Measurements from ENCODE around the gene REV1.
A peak's percentile ranks its signal among the peaks of the same experiment; 100 is the strongest.

Gene REV1

GRCh38 chr2:99495115-99495860 is 5.5 kb upstream of the REV1 start:
- no peak overlapping the region for H3K4me3 Mint-ChIP-seq
- peaks cover 2% of the 10 kb centered on the region for H3K4me1 Mint-ChIP-seq
- no peak for ATAC-seq (ENCODE audit: low read depth)
- peaks cover 17% of the 10 kb centered on the region for H3K27me3 Mint-ChIP-seq
- H3K9me3 Mint-ChIP-seq: no peaks in the 10 kb centered on the region
- no peaks in the 10 kb centered on the region for H3K36me3 Mint-ChIP-seq
- no peak for DNase-seq (ENCODE audit: low spot score in 2 of 2)
- no peak overlapping the region for H3K27ac Mint-ChIP-seq

- DNase-seq (ENCODE audit: low spot score in 2 of 2): no peak
- no peak overlapping the region for H3K4me3 Mint-ChIP-seq
- peaks cover 7% of the 10 kb centered on the region for H3K27me3 Mint-ChIP-seq
- peaks cover 3% of the 10 kb centered on the region for H3K36me3 Mint-ChIP-seq
- no peaks in the 10 kb centered on the region for H3K9me3 Mint-ChIP-seq
- no peak overlapping the region for H3K27ac Mint-ChIP-seq
- ATAC-seq (ENCODE audit: low read depth): no peak
- peaks cover 13% of the 10 kb centered on the region for H3K4me1 Mint-ChIP-seq
These were observed 2.9 kb upstream of the REV1 start for GRCh38 chr2:99492721-99493120.

- Mint-ChIP-seq H3K4me1 (peaks cover 24% of the 10 kb centered on the region), H3K27me3 (peaks cover 4% of the 10 kb centered on the region), H3K4me3 (peak overlapping the region; percentile 97), H3K27ac (peak overlapping the region; percentile 93), H3K36me3 (peaks cover 3% of the 10 kb centered on the region), H3K9me3 (no peaks in the 10 kb centered on the region)
- DNase-seq (ENCODE audit: low spot score in 2 of 2) (no peak), ATAC-seq (ENCODE audit: low read depth) (no peak)
These were observed 1.0 kb upstream of the REV1 start for GRCh38 chr2:99490623-99491461.

GRCh38 chr2:99489063-99489760 is 605 bp downstream of the REV1 start:
- H3K4me3 Mint-ChIP-seq: peak overlapping the region; percentile 99
- ATAC-seq (ENCODE audit: low read depth) (peak; percentile 20), DNase-seq (ENCODE audit: low spot score in 2 of 2) (peak; percentile 4 to 42)
- H3K27ac Mint-ChIP-seq: peak overlapping the region; percentile 93
- H3K4me1 Mint-ChIP-seq: peaks cover 27% of the 10 kb centered on the region
- H3K36me3 Mint-ChIP-seq: peaks cover 3% of the 10 kb centered on the region
- peaks cover 4% of the 10 kb centered on the region for H3K27me3 Mint-ChIP-seq
- H3K9me3 Mint-ChIP-seq: no peaks in the 10 kb centered on the region

GRCh38 chr2:99488539-99489062 is 1.2 kb downstream of the REV1 start:
- peaks cover 31% of the 10 kb centered on the region for H3K4me1 Mint-ChIP-seq
- DNase-seq (ENCODE audit: low spot score in 2 of 2) (no peak), ATAC-seq (ENCODE audit: low read depth) (no peak)
- H3K36me3 Mint-ChIP-seq: peaks cover 3% of the 10 kb centered on the region
- peak overlapping the region; percentile 99 for H3K4me3 Mint-ChIP-seq
- H3K27ac Mint-ChIP-seq: peak overlapping the region; percentile 93
- H3K9me3 Mint-ChIP-seq: no peaks in the 10 kb centered on the region
- H3K27me3 Mint-ChIP-seq: no peaks in the 10 kb centered on the region

GRCh38 chr2:99487906-99488305 is 1.9 kb downstream of the REV1 start:
- Mint-ChIP-seq H3K4me1 (peaks cover 31% of the 10 kb centered on the region), H3K36me3 (peaks cover 3% of the 10 kb centered on the region), H3K9me3 (no peaks in the 10 kb centered on the region), H3K27me3 (no peaks in the 10 kb centered on the region), H3K4me3 (no peak overlapping the region), H3K27ac (peak overlapping the region; percentile 93)
- ATAC-seq (ENCODE audit: low read depth) (no peak), DNase-seq (ENCODE audit: low spot score in 2 of 2) (no peak)

GRCh38 chr2:99485824-99486223 is 4.0 kb downstream of the REV1 start:
- Mint-ChIP-seq H3K4me3 (no peak overlapping the region), H3K27me3 (no peaks in the 10 kb centered on the region), H3K4me1 (peaks cover 39% of the 10 kb centered on the region), H3K36me3 (peaks cover 5% of the 10 kb centered on the region), H3K9me3 (no peaks in the 10 kb centered on the region), H3K27ac (no peak overlapping the region)
- DNase-seq (ENCODE audit: low spot score in 2 of 2) (no peak), ATAC-seq (ENCODE audit: low read depth) (no peak)

- H3K27ac Mint-ChIP-seq: no peak overlapping the region
- no peak overlapping the region for H3K4me3 Mint-ChIP-seq
- no peaks in the 10 kb centered on the region for H3K9me3 Mint-ChIP-seq
- no peaks in the 10 kb centered on the region for H3K27me3 Mint-ChIP-seq
- H3K36me3 Mint-ChIP-seq: peaks cover 5% of the 10 kb centered on the region
- no peak for ATAC-seq (ENCODE audit: low read depth)
- no peak for DNase-seq (ENCODE audit: low spot score in 2 of 2)
- H3K4me1 Mint-ChIP-seq: peaks cover 38% of the 10 kb centered on the region
These were observed 4.4 kb downstream of the REV1 start for GRCh38 chr2:99485411-99485810.

GRCh38 chr2:99484205-99484604 is 5.6 kb downstream of the REV1 start:
- no peak overlapping the region for H3K27ac Mint-ChIP-seq
- peaks cover 6% of the 10 kb centered on the region for H3K36me3 Mint-ChIP-seq
- no peaks in the 10 kb centered on the region for H3K9me3 Mint-ChIP-seq
- H3K4me3 Mint-ChIP-seq: no peak overlapping the region
- ATAC-seq (ENCODE audit: low read depth): no peak
- no peak for DNase-seq (ENCODE audit: low spot score in 2 of 2)
- H3K4me1 Mint-ChIP-seq: peaks cover 45% of the 10 kb centered on the region
- no peaks in the 10 kb centered on the region for H3K27me3 Mint-ChIP-seq

- H3K27me3 Mint-ChIP-seq: no peaks in the 10 kb centered on the region
- peaks cover 4% of the 10 kb centered on the region for H3K36me3 Mint-ChIP-seq
- peaks cover 39% of the 10 kb centered on the region for H3K4me1 Mint-ChIP-seq
- DNase-seq (ENCODE audit: low spot score in 2 of 2) (no peak), ATAC-seq (ENCODE audit: low read depth) (no peak)
- no peak overlapping the region for H3K4me3 Mint-ChIP-seq
- no peak overlapping the region for H3K27ac Mint-ChIP-seq
- no peaks in the 10 kb centered on the region for H3K9me3 Mint-ChIP-seq
These were observed 7.9 kb downstream of the REV1 start for GRCh38 chr2:99481941-99482340.

- Mint-ChIP-seq H3K9me3 (no peaks in the 10 kb centered on the region), H3K4me1 (peaks cover 35% of the 10 kb centered on the region), H3K36me3 (peaks cover 4% of the 10 kb centered on the region), H3K4me3 (no peak overlapping the region), H3K27ac (no peak overlapping the region), H3K27me3 (no peaks in the 10 kb centered on the region)
- no peak for ATAC-seq (ENCODE audit: low read depth)
- no peak for DNase-seq (ENCODE audit: low spot score in 2 of 2)
These were observed 8.3 kb downstream of the REV1 start for GRCh38 chr2:99481527-99481926.

GRCh38 chr2:99480390-99480789 is 9.4 kb downstream of the REV1 start:
- DNase-seq (ENCODE audit: low spot score in 2 of 2): no peak
- H3K27me3 Mint-ChIP-seq: no peaks in the 10 kb centered on the region
- H3K4me3 Mint-ChIP-seq: no peak overlapping the region
- peaks cover 4% of the 10 kb centered on the region for H3K36me3 Mint-ChIP-seq
- H3K9me3 Mint-ChIP-seq: no peaks in the 10 kb centered on the region
- ATAC-seq (ENCODE audit: low read depth): no peak
- H3K27ac Mint-ChIP-seq: no peak overlapping the region
- peaks cover 32% of the 10 kb centered on the region for H3K4me1 Mint-ChIP-seq

- Mint-ChIP-seq H3K36me3 (peaks cover 4% of the 10 kb centered on the region), H3K9me3 (no peaks in the 10 kb centered on the region), H3K4me3 (no peak overlapping the region), H3K4me1 (peaks cover 36% of the 10 kb centered on the region), H3K27me3 (no peaks in the 10 kb centered on the region), H3K27ac (peak overlapping the region; percentile 36)
- no peak for ATAC-seq (ENCODE audit: low read depth)
- no peak for DNase-seq (ENCODE audit: low spot score in 2 of 2)
These were observed 11.2 kb downstream of the REV1 start for GRCh38 chr2:99478632-99479031.

- peaks cover 38% of the 10 kb centered on the region for H3K4me1 Mint-ChIP-seq
These were observed 12.8 kb downstream of the REV1 start for GRCh38 chr2:99477054-99477453.

More at GRCh38 chr2:99477054-99477453, 12.8 kb downstream of the REV1 start:
- H3K27ac Mint-ChIP-seq: no peak overlapping the region
- DNase-seq (ENCODE audit: low spot score in 2 of 2) (no peak), ATAC-seq (ENCODE audit: low read depth) (no peak)
- peaks cover 6% of the 10 kb centered on the region for H3K36me3 Mint-ChIP-seq
- no peaks in the 10 kb centered on the region for H3K27me3 Mint-ChIP-seq
- H3K4me3 Mint-ChIP-seq: no peak overlapping the region
- H3K9me3 Mint-ChIP-seq: no peaks in the 10 kb centered on the region

Measured in memory B cell (primary cell).